ENCODE measurements around the gene LRRC46. TPM values are rescaled to one million over a fixed set of nuclear protein-coding genes. Genes with fewer than 3 reads are reported as not detected.

Gene LRRC46
- total RNA-seq (ENCODE audit: low replicate concordance): 0.16 TPM in 1 of 2 replicates, not detected in the other

GRCh38 chr17:47831003-47831933 lies at the start of gene LRRC46, which contains the start of gene MRPL10:
Gene LRRC46 (plus strand): TSS chr17:47831670. CDS start chr17:47831990, 320 bp downstream.
Gene MRPL10 (minus strand): TSS chr17:47831541. CDS start chr17:47831511, 30 bp downstream.
- peak; percentile 92 for DNase-seq (ENCODE audit: low read depth)
- TF ChIP-seq, protein P1, sequence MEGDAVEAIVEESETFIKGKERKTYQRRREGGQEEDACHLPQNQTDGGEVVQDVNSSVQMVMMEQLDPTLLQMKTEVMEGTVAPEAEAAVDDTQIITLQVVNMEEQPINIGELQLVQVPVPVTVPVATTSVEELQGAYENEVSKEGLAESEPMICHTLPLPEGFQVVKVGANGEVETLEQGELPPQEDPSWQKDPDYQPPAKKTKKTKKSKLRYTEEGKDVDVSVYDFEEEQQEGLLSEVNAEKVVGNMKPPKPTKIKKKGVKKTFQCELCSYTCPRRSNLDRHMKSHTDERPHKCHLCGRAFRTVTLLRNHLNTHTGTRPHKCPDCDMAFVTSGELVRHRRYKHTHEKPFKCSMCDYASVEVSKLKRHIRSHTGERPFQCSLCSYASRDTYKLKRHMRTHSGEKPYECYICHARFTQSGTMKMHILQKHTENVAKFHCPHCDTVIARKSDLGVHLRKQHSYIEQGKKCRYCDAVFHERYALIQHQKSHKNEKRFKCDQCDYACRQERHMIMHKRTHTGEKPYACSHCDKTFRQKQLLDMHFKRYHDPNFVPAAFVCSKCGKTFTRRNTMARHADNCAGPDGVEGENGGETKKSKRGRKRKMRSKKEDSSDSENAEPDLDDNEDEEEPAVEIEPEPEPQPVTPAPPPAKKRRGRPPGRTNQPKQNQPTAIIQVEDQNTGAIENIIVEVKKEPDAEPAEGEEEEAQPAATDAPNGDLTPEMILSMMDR (IDR thresholded peaks at IDR 0.05; ENCODE audit: insufficient read depth, low read length): peak; percentile 53
- H3K4me3 ChIP-seq (ENCODE audit: low read depth, low read length): peak within 1 kb of the TSS; percentile 79

DNA sequence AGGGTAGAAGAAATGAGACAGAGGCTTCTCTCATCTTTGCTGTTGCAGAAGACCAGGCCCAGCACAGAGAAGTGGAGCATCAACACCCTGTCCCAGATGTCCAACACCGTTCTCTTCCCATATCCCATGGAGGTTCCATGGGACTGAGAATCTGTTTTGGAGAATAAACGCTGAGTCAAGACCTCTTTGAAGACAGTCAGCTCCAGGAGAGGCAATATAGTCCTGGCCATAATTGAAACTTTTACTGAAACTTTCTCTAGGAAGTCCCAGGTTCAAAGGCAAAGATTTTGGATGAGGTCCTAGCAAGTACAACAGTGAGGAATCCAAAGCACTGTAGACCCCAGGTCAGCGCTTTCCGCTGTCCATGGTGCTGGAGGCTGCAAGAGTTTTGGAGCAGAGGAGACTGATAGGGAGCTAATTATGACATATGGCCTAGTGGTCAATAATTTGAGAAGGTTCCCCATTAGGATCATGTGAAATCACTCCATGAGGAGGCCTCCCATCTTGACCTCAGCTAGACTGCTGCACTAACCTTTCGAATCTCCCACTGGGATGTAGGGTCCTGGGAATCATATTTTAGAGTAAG lies 45.8 kb upstream of the LRRC46 start:
- no peak overlapping the region for H3K4me3 ChIP-seq (ENCODE audit: low read depth, low read length)
- TF ChIP-seq, protein P1 (IDR thresholded peaks at IDR 0.05; ENCODE audit: insufficient read depth, low read length): no peak
- peak; percentile 30 for DNase-seq (ENCODE audit: low read depth)

DNA sequence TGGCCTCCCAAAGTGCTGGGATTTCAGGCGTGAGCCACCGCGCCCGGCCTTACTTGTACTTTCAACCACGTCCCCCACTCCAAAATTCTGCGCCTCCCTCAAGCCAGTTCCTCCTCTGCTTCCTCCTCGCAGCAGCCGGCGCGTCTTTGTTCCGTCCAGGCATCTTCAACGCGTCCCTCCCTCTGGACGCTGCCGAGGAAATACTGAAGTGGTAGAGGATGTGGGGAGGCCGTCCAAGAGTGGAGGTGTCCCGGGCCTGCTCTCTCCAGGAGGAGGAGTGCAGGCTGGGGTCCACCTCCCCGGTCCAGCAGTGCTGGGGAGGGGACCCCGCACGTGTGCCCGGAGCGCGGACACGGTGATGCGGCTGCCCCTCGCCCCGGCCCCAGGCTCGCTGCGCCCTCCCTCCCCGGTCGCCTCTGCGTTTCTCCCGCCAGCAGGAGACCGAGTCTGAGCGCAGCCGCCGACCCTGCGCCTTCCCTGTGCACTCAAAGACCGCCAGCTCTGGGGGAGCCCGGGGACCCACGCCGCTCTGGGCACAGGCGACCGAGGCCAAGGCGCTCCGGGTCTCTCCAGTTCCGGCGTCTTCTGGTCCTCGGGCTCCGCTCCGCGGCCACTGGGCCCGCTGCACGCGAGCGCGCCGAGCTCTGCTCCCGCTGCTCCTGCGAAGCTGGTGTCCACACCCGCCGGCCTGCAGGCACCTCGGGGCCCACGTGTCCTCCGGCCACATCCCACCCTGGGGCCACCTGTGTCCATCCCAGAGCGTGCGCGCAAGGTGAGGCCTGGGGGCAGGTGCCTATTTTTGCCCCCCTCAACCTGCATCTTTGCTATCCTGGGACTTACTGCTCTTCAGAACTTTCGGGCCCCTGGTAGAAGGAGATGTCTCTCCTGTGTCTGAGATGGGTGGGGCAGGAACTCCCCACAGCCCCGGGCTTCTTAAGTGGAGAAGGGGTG lies 41.6 kb upstream of the LRRC46 start:
- TF ChIP-seq, protein P1 (IDR thresholded peaks at IDR 0.05; ENCODE audit: insufficient read depth, low read length): peak; percentile 54
- peak; percentile 34 for DNase-seq (ENCODE audit: low read depth)
- H3K4me3 ChIP-seq (ENCODE audit: low read depth, low read length): peak overlapping the region; percentile 48

GRCh38 chr17:47791025-47791424 lies 40.4 kb upstream of the LRRC46 start:
- TF ChIP-seq, protein P1 (IDR thresholded peaks at IDR 0.05; ENCODE audit: insufficient read depth, low read length): no peak
- no peak overlapping the region for H3K4me3 ChIP-seq (ENCODE audit: low read depth, low read length)
- DNase-seq (ENCODE audit: low read depth): no peak

DNA sequence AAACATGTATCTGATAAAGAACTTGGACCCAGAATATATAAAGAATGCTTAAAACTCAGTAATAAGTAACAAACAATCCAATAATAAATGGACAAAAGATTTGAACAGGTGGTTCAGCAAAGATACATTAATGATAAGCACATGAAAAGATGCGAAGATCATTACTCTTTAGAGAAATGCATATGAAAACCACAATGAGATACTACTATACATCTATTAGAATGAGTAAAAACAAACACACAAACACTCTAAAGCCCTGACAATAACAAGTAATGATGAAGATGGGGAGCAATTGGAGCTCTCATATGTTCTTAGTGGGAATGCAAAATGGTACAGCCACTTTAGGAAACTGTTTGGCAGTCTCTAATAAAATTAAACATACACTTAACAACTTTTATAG lies 39.0 kb upstream of the LRRC46 start:
- DNase-seq (ENCODE audit: low read depth): no peak
- TF ChIP-seq, protein P1 (IDR thresholded peaks at IDR 0.05; ENCODE audit: insufficient read depth, low read length): no peak
- no peak overlapping the region for H3K4me3 ChIP-seq (ENCODE audit: low read depth, low read length)

DNA sequence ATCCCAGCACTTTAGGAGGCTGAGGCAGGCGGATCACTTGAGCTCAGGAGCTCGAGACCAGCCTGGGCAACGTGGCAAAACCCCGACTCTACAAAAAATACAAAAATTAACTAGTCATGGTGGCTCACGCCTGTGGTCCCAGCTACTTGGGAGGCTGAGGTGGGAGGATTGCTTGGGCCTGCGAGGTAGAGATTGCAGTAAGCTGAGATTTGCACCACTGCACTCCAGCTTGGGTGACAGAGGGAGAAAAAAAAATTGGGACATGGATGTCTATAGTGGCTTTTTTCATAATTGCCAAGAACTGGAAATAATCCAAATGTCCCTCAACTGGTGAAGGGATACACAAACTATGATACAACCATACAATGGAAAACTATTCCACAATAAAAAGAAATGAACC lies 38.5 kb upstream of the LRRC46 start:
- no peak for DNase-seq (ENCODE audit: low read depth)
- no peak overlapping the region for H3K4me3 ChIP-seq (ENCODE audit: low read depth, low read length)
- TF ChIP-seq, protein P1 (IDR thresholded peaks at IDR 0.05; ENCODE audit: insufficient read depth, low read length): no peak

Data from fibroblast of the aortic adventitia (primary cell).